Raji (cell line): ENCODE measurements around the gene TMEM170A.

Source experiments
- POLR2A ChIP-seq: IDR thresholded peaks from 2 replicates; pipeline ENCODE4 v1.6.1; 2011; ENCODE audit warnings: low read depth, low read length, control low read depth; ENCODE audit not compliant: insufficient read depth

Gene TMEM170A, protein sequence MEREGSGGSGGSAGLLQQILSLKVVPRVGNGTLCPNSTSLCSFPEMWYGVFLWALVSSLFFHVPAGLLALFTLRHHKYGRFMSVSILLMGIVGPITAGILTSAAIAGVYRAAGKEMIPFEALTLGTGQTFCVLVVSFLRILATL

DNA sequence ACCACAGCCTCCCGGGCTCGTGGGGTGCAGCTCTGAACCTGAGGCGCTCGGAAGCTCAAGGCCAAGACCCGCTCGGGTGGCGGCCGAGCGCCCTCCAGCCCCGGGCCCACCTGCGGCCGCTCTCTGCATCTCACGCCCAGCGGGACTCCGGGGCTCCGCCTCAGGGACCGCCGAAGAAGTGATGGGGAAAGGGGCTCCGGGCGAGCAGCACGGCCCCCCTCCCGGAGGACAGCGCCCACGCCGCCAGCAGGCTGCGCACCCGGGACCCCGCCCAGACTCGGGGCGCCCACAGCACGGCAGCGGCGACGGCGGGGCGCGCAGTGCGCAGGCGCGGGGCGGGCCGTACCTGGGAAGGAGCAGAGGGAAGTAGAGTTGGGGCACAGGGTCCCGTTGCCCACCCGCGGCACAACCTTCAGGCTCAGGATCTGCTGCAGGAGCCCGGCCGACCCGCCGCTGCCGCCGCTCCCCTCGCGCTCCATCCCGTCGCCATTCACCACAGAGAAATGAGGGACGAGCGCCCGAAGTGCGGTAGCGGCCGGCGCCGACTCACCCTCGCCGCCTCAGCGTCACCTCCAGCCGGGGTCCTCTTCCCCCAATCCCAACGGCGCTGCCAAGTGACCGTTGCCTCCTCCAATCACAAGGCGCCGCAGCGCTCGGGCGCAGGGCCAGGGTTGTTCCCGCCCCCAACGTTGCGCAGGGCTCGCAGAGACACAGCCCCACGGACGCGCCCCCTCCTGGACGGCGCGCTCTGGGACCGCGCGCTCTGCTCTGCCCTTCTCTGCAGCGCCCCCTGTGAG is at the start of gene TMEM170A:
Gene TMEM170A, minus strand, starts transcription at position 568 of the 797 bp plus-strand sequence. Its CDS starts 89 bp downstream, at position 479.
- peak; percentile 96; the same call in 1 of the 2 replicates for TF ChIP-seq POLR2A

DNA sequence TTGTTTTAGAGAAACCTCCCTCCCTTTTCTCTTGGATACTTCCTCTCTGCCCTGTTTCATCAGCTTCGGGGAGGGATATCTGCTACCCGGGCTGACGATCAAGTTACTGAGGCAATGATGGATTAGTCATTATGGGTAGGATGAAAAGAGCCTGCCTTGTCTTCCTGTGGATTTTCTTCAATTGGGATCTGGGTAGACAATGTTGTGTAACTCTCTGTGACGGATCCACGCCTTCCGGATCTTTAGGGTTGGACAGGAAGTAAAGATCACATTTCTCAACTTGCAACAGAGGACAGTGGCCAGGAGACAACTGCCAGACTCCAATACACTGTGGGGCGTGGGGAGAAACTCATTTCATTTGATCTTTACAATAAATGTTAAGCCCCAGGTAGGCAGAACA is 42.1 kb upstream of the TMEM170A start:
- no peak for TF ChIP-seq POLR2A

DNA sequence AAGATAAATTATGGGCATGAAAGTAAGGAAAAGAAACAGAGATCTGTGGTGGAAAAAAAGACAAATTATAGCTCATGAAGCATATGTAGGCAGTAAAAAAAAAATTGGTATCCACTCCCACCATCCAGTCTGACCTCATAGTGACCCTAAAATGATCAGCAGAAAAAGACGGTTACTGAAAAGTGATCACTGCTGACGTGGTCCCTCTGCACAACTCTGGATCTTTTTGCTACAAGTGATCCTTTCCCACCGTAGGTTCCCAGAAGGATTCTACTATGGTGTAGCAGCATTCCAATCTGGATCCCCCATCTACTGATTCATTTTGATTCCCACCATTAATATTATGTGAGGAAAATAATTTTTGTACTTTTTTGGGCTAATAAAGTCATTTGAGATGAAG is 41.6 kb upstream of the TMEM170A start:
- TF ChIP-seq POLR2A = no peak

DNA sequence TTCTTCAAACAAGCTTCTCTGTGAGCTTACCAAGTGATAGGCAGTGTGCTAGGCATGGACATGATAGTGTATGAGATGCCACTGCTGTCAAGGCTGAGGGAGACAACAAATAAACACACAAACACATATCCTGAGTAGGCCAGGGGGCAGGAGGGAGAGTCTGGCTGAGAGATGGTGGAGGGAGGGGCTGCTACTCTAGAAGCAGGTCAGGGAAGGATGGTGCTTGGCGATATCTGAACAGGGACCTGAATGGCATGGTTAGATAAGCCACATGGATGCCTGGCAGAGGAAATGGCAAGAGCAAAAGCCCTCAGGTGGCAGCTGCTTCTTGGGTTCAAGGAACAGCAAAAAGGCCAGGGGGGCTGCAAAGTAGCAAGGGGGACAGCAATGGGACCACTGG is 39.3 kb upstream of the TMEM170A start:
- no peak for TF ChIP-seq POLR2A

DNA sequence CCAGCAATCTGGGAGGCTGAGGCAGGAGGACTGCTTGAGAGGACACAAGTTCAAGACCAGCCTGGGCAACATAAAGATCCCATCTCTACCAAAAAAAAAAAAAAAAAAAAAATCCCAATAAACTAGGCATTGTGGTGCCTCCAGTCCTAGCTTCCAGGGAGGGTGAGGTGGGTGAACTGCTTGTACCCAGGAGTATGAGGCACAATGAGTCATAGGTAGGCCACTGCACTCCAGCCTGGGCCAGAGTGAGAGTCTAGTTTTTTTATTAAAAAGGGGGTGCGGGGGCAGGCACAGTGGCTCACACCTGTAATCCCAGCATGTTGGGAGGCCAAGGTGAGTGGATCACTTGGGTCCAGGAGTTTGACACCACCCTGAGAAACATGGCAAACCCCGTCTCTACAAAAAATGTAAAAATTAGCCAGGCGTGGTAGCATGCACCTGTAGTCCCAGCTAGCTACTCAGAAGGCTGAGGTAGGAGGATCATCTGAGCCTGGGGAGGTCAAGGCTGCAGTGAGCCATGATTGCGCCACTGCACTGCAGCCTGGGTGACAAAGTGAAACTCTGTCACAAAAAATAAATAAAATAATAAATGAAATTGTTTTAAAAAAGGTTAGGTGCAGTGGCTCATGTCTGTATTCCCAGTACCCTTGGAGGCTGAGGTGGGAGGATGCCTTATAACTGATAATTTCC is 38.6 kb upstream of the TMEM170A start:
- no peak for TF ChIP-seq POLR2A

DNA sequence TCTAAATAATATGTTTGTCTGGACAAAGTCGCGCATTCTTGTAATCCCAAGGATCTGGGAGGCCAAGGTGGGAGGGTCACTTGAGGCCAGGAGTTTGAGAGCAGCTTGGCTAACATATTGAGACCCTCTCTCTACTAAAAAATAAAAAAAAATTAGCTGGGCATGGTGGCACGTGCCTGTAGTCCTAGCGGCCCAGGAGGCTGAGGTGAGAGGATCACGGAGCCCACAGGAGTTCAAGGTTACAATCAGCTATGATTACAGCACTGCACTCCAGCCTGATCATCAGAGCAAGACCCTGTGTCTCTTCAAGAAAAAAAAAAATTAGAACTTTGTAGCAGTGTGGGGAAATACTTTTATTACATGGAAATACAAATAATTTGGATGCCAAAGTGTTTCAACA is 36.9 kb upstream of the TMEM170A start:
- no peak for TF ChIP-seq POLR2A

DNA sequence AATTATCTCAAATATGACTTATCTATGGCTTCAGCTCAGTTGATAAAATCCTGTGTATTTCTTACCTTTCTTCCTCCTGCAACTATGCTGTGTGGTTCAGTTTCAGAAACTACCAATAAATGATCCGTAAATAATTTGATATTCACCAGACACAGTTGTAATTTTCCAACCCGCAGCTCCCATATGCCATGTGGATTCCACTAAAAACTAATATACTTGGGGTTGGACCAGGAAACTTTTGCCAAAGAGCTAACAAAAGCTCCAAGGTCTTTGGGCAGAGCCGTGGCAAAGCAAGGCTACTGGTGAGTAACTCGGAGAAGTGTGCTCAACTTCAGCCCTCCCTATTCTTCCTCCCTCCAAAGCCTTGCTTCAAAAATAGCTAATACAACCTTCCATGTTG is 33.1 kb upstream of the TMEM170A start:
- TF ChIP-seq POLR2A = no peak

DNA sequence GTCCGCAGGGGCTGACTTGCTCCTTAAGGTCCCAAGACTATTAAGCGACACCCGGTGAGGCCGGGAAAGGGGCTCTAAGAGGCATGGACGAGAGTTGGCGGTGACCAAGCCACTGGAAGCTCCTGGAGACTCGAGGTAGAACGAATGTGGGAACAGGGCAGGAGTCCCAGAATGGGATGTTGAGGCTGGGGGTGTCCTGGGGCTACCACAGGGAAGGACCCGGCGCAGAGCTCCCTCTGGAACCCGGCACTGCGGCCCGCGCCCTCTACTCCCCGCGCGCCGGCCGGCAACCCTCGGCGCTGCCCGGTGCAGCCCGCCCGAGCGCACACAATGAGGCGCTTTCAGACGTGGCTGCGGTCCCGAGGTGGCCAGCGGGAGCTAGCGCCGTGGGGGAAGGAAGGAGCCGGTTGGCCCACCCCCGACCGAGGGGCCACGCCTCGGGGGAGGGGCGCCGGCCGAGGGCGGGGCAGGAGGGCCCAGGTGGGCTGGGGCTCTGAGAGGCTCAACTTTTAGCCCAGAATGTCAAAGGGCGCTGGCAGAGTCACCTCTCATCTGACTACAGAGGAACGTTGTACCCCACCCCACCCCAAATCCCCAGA is 30.7 kb upstream of the TMEM170A start, which contains the start of gene CHST6:
Gene CHST6, minus strand, starts transcription at position 366 of the 599 bp plus-strand sequence. CDS start 15,613 bp downstream, outside the sequence.
- TF ChIP-seq POLR2A = no peak

DNA sequence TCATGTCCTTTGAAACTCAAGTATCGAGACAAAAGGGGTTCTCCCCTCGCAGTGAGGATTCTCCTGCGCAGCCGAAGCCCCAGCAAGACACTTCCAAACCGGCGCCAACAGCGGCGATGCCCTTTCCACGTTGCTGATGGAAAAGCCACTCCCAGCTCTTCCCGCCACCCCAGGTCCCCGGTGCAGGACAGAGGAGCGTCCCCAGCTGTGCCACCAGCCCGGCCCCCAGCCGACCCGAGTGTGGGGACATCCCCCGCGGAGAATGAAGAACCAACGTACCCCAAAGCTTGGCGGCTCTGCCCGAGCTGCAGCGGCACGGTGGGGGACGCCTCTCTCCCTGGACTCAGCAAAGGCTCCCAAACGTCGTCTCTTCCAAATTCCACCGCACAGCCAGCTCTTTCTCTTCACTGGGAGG is 30.2 kb upstream of the TMEM170A start:
- TF ChIP-seq POLR2A = no peak

DNA sequence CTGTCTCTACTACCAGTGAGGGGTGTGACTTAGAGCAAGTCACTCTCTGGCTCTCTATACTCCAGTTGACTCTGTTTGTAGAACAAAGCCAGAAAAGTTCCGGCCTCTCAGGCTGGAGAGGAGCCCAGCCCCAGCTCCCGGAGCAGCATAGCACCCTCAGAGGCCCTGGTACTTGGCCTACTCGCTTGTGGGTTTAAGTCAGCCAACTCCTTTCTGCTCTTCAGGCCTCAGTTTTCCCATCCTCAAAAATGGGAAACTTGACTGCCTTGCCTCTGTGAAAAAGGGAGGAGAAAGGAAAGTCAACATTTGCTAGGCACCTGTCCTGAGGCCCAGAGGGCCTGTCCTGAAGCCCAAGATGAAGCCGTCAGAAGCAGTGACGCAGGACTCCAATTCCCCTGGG is 29.7 kb upstream of the TMEM170A start:
- TF ChIP-seq POLR2A = no peak

DNA sequence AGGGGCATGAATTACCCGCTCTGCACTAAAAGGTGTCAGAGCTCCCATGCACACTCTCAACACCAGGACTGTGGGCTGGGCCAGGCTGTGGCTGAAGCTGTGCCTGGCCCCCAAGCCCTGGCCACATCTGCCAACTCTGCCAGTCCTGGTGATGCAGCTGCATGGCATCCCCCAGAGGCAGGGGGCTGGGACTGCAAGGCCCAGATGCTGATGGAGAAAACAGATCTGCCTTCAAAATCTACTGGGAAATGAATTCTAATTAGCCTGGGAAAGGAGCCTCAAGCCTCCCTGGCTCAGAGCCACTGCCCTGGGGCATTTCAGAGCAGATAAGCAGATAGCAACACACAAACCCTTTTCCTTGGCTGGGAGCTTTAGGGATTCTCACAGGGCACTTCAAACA is 27.4 kb upstream of the TMEM170A start:
- TF ChIP-seq POLR2A = no peak

DNA sequence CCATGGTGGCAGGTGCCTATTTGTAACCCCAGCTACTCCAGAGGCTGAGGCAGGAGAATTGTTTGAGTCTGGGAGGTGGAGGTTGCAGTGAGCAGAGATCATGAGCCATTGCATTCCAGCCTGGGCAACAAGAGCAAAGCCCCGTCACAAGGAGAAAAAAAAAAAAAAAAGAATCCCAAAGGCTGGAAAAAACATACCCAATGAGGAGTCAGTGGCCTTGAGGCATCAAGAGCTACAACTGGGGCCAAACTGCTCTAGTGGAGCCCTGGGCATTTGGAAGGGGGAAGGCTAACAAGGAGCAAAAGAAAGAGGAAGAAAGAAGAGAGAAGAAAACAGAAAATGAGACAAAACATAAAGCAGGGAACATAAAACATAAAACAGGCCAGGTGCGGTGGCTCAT is 23.8 kb upstream of the TMEM170A start:
- no peak for TF ChIP-seq POLR2A

DNA sequence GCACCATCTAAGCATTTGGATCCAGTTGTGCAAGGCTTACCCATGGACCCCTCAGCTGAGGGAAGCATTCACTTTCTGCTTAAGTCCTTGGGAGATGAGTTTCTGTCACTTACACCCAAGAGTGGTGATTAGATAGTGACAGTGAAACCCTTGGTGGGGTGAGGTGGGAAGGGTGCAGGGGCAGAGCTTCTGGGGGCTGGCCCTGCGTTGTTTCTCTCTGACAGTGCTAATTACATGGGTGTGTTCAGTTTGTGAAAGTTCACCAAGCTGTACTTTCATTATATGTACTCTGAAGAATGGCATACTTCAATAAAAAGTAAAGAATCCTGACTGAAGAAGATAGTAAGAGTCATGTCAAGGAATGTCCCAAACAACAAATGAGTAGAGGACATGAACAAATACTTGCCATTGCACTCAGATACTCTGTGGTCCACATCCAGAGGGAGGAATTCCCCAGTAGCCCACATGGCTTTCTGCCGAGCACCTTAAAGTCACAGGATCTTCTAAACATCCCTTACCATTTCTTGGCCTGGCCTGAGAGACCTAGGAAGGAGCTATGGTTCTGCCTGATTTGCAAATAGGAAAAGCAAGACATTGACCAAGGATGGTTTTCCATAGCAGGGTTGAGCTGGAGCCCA is 22.3 kb upstream of the TMEM170A start:
- TF ChIP-seq POLR2A = no peak

DNA sequence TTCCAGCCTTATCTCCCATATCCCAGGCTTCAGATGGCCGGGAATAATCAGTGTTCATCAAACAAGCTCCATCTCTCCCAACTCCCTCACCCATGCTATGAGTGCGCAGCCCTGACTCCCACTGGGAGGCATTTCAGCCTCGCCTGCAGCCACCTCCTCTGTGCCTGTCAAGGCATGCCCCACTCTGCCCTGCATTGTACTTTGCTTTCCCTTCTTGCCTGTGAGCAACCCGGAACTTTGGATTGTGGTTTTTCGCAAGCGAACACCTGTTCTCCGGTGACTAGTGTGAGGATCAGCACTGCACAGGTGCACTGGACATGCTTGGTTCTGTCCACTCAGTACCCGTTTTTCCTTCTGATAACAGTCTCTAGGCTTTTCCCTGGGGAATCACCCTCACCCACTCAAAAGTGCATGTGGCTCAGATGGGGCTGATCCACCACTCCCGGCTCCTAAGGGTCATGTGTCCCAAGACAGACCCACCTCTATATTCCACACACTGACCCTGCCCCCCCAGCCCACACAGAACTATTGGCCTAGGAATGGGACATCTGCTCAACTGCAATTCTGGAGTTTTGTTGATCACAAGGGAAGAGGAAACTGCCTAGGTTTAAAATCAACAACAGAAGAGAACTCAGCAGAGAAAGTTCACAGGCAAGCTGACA is 21.7 kb upstream of the TMEM170A start:
- no peak for TF ChIP-seq POLR2A
